ENCODE data around the gene DMXL1.
"Not testable (repeated sequence)": the region's sequence is repeated elsewhere in the genome, so short reads cannot be mapped to it uniquely, and the experiment has no call there.

The DMXL1 gene

DNA sequence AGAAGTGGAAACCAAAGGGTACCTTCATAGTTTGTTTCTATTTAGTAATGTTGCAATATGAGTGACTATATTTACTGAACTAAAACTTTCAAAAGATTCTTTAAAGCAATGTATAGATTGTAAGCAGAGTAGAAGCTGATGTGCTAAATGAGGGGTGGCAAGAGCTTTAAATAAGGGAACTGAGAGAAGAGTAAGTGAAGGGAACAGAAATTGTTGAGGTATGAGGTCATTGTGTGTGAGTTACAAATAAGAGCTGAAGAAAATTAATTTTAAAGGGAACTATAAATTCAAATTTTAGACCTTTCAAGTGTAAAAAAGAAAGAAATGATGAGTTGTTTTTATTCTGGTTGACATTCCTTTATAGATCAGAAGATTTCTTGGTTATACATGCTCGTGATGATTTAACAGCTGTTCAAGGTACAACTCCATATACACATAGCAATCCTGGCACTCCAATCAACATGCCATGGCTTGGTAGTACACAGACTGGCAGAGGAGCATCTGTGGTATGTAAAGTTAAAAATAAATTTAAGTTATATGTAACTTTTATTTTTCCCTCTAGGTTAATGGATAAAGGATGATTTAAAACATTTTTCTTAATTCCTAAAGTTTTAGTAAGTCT, 149.8 kb downstream of the DMXL1 start:
- H3K4me1 ChIP-seq (ENCODE audit: control insufficient read depth in 5 of 5, insufficient read depth in 5 of 5, low read length in 5 of 5): no peaks in the 10 kb centered on the region

DNA sequence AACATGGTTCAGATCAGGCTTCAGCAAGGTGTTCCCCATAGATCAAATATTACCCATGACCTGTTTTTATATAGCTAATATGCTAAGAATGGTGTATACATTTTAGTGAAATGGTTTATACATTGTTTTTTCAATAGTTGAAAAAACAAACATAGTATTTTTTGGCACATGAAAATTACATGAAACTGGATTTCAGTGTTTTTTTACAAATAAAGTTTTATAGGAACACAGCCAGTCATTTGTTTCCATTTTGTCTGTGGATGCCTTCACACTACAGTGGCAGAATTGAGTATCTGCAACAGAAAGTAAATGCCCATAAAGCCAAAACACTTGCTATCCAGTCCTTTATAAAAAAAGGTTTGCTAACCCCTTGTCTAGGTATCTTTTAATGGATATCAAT, 150.4 kb downstream of the DMXL1 start:
- no peak overlapping the region for H3K9ac ChIP-seq (ENCODE audit: low read length in 5 of 5)
- H3K36me3 ChIP-seq (ENCODE audit: control insufficient read depth in 5 of 5, insufficient read depth in 5 of 5, low read length in 5 of 5): peaks cover 2 to 32% (median 20%) of the 10 kb centered on the region in 5 donors
- no peak overlapping the region for H3K27ac ChIP-seq (ENCODE audit: low read depth, low read length)
- no peaks in the 10 kb centered on the region for H3K9me3 ChIP-seq (ENCODE audit: control insufficient read depth in 5 of 5, low read length in 5 of 5)
- H3K27me3 ChIP-seq (ENCODE audit: control insufficient read depth in 5 of 5, insufficient read depth in 4 of 5, low read length in 5 of 5): no peaks in the 10 kb centered on the region
- H3K4me1 ChIP-seq (ENCODE audit: control insufficient read depth in 5 of 5, insufficient read depth in 5 of 5, low read length in 5 of 5): no peaks in the 10 kb centered on the region
- no peak overlapping the region for H3K4me3 ChIP-seq (ENCODE audit: low read depth in 1 of 5, low read length in 5 of 5)

More for the DNA sequence above, 149.8 kb downstream of the DMXL1 start:
- Histone ChIP-seq H3K4me3 (ENCODE audit: low read depth in 1 of 5, low read length in 5 of 5) (no peak overlapping the region), H3K9ac (ENCODE audit: low read length in 5 of 5) (no peak overlapping the region), H3K27ac (ENCODE audit: low read depth, low read length) (no peak overlapping the region), H3K9me3 (ENCODE audit: control insufficient read depth in 5 of 5, low read length in 5 of 5) (no peaks in the 10 kb centered on the region), H3K27me3 (ENCODE audit: control insufficient read depth in 5 of 5, insufficient read depth in 4 of 5, low read length in 5 of 5) (no peaks in the 10 kb centered on the region), H3K36me3 (ENCODE audit: control insufficient read depth in 5 of 5, insufficient read depth in 5 of 5, low read length in 5 of 5) (peaks cover 2 to 32% (median 19%) of the 10 kb centered on the region in 5 donors)

DNA sequence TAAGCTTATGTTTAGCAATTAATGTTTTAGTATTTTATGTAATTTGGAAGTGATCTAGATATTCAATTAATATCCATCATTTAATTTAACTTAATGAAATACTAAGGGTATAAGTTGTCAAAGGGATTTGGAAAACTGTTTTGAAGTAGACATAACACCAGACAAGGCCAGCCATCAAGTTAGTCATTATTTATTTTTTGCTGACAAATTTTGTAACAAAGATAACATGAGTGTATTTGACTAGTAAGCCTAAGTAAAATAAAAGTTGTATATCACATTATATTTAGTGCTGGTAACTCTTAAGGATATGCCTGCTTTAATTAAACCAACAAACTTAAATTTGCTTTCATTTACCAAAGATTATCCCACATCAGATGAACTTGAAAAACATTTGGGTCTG, 159.1 kb downstream of the DMXL1 start:
- no peaks in the 10 kb centered on the region for H3K27me3 ChIP-seq (ENCODE audit: control insufficient read depth in 5 of 5, insufficient read depth in 4 of 5, low read length in 5 of 5)
- H3K9me3 ChIP-seq (ENCODE audit: control insufficient read depth in 5 of 5, low read length in 5 of 5): no peaks in the 10 kb centered on the region
- no peak overlapping the region for H3K4me3 ChIP-seq (ENCODE audit: low read depth in 1 of 5, low read length in 5 of 5)
- no peak overlapping the region for H3K9ac ChIP-seq (ENCODE audit: low read length in 5 of 5)
- no peaks in the 10 kb centered on the region for H3K4me1 ChIP-seq (ENCODE audit: control insufficient read depth in 5 of 5, insufficient read depth in 5 of 5, low read length in 5 of 5)
- peaks cover 11 to 34% (median 24%) of the 10 kb centered on the region in 5 donors for H3K36me3 ChIP-seq (ENCODE audit: control insufficient read depth in 5 of 5, insufficient read depth in 5 of 5, low read length in 5 of 5)
- H3K27ac ChIP-seq (ENCODE audit: low read depth, low read length): no peak overlapping the region

DNA sequence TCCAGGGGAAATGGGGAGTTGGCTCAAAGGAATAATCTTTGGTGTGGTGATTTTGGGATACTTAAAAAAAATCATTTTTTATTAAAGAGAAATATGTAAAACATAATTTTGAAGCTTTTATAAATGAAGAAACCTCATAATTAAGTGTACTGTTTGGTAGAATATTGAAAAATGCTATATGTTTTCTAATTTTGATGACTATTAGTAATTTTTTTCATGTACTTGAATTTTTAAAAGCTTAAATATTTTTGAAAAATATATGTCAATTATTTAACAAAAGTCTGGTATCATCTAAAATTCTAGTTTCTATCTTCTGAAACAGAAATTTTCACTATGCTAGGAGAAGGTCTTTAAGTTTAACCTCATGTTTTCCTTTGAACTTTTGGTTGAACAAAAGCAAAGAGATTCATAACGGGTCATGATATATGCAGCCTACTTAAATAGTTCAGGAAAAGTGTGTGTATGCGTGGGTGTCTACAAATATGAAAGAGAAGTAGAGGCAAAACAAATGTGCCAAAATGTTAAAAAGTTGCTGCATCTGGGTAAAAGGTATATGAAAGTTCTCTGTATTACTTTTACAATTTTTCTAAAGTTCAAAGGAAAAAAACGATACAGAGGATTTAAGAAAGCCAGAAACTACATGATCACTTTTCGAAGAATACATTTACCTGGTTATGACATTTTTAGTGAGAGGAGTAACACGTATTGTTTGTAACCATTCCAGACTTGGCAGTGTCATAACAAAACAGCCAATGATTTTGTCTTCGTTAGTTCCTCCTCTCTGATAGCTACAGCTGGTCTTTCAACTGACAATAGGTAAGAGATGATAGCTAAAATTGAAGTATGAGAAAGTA, 167.6 kb downstream of the DMXL1 start:
- Histone ChIP-seq H3K9ac (ENCODE audit: low read length in 5 of 5) (no peak overlapping the region), H3K27me3 (ENCODE audit: control insufficient read depth in 5 of 5, insufficient read depth in 4 of 5, low read length in 5 of 5) (no peaks in the 10 kb centered on the region), H3K36me3 (ENCODE audit: control insufficient read depth in 5 of 5, insufficient read depth in 5 of 5, low read length in 5 of 5) (peaks cover 17 to 55% (median 33%) of the 10 kb centered on the region in 5 donors), H3K27ac (ENCODE audit: low read depth, low read length) (no peak overlapping the region), H3K9me3 (ENCODE audit: control insufficient read depth in 5 of 5, low read length in 5 of 5) (no peaks in the 10 kb centered on the region), H3K4me1 (ENCODE audit: control insufficient read depth in 5 of 5, insufficient read depth in 5 of 5, low read length in 5 of 5) (no peaks in the 10 kb centered on the region), H3K4me3 (ENCODE audit: low read depth in 1 of 5, low read length in 5 of 5) (no peak overlapping the region)

DNA sequence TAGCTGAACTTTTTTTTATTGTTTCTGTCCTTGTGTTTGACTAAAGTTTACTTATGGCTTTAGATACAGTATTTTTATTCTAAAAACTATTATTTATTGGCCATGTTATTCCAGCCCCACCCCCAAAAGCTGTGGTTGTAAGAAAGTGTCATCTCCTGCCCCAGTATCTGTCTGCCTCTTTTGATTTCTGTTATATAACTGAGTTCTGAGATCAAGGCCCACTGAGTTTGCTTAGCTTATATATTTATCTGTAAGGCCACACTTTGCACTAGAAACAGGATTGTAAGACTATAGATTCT, 168.2 kb downstream of the DMXL1 start:
- H3K27ac ChIP-seq (ENCODE audit: low read depth, low read length): no peak overlapping the region
- no peak overlapping the region for H3K4me3 ChIP-seq (ENCODE audit: low read depth in 1 of 5, low read length in 5 of 5)
- no peaks in the 10 kb centered on the region for H3K27me3 ChIP-seq (ENCODE audit: control insufficient read depth in 5 of 5, insufficient read depth in 4 of 5, low read length in 5 of 5)
- no peaks in the 10 kb centered on the region for H3K4me1 ChIP-seq (ENCODE audit: control insufficient read depth in 5 of 5, insufficient read depth in 5 of 5, low read length in 5 of 5)
- peak overlapping the region in 1 of 5 donors; percentile 1 for H3K9ac ChIP-seq (ENCODE audit: low read length in 5 of 5)
- no peaks in the 10 kb centered on the region for H3K9me3 ChIP-seq (ENCODE audit: control insufficient read depth in 5 of 5, low read length in 5 of 5)
- peaks cover 12 to 51% (median 27%) of the 10 kb centered on the region in 5 donors for H3K36me3 ChIP-seq (ENCODE audit: control insufficient read depth in 5 of 5, insufficient read depth in 5 of 5, low read length in 5 of 5)

DNA sequence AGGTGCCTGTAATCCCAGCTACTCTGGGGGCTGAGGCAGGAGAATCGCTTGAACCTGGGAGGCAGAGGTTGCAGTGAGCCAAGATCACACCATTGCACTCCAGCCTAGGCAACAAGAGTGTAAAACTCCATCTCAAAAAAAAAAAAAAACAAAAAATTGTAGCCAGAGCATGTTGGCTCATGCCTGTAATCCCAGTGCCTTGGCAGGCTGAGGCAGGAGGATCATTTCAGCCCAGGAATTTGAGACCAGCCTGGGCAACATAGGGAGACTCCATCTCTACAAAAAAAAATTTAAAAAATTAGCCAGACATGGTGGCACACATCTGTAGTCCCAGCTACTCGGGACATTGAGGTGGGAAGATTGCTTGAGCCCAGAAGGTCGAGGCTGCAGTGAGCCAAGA, 168.9 kb downstream of the DMXL1 start:
- H3K9ac ChIP-seq (ENCODE audit: low read length in 5 of 5); H3K27ac ChIP-seq (ENCODE audit: low read depth, low read length); H3K9me3 ChIP-seq (ENCODE audit: control insufficient read depth in 5 of 5, low read length in 5 of 5); H3K4me1 ChIP-seq (ENCODE audit: control insufficient read depth in 5 of 5, insufficient read depth in 5 of 5, low read length in 5 of 5); H3K4me3 ChIP-seq (ENCODE audit: low read depth in 1 of 5, low read length in 5 of 5); H3K27me3 ChIP-seq (ENCODE audit: control insufficient read depth in 5 of 5, insufficient read depth in 4 of 5, low read length in 5 of 5): not testable (repeated sequence)
- H3K36me3 ChIP-seq (ENCODE audit: control insufficient read depth in 5 of 5, insufficient read depth in 5 of 5, low read length in 5 of 5): peaks cover 7 to 49% (median 22%) of the 10 kb centered on the region in 5 donors

DNA sequence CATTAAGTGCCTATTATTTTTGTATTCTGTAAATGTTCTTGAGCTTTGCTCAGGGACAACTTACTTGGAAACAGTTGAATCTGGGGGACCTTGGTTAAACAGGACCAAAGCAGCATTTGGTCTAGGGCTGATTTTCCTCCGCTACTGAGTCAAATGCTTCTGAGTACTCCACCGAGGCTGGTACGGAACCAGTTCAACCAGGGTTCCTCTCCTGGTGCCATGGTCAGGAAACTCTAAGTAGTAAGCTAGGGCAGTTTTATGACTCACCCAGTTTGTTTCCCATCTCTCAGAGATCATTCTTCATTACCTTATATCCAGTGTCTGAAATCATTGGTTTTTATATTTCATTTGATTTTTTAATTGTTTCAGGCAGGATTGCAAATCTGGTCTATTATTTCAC, 173.0 kb downstream of the DMXL1 start:
- H3K4me1 ChIP-seq (ENCODE audit: control insufficient read depth in 5 of 5, insufficient read depth in 5 of 5, low read length in 5 of 5): no peaks in the 10 kb centered on the region
- peaks cover 5 to 36% (median 23%) of the 10 kb centered on the region in 5 donors for H3K36me3 ChIP-seq (ENCODE audit: control insufficient read depth in 5 of 5, insufficient read depth in 5 of 5, low read length in 5 of 5)

DNA sequence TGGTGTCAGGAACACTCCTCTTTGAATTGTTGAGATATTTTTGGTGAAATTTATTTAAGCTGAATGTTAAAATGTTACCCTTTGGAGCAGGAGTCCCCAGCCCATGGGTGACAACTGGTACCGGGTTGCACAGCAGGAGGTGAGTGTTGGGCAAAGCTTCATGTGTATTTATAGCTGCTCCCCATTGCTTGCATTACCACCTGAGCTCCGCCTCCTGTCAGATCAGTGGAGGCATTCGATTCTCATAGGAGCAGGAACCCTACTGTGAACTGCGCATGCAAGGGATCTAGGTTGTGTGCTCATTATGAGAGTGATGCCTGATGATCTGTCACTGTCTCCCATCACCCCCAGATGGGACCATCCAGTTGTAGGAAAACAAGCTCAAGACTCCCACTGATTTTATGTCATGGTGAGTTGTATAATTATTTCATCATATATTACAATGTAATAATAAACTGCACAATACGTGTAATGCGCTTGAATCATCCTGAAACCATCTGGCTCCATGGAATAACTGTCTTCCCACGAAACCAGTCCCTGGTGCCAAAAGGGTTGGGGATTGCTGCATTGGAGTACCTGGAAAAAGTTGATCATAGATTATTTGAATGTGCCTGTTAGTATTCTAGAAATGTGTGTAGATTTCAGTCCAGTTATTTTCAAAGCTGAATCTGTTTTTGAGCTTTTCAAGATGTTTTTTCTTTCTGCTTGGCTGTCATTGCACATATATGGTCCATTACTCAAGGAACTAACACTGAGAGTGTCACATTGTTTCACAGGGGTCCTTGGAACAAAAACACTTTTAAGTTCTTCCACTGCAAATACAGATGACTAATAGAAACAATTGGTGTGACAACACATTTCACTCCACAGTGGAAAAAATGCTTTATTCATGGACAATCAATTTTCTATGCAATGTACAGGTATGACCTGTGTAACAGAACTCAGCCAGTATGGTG, 180.3 kb downstream of the DMXL1 start:
- peaks cover under 1 to 14% (median 14%) of the 10 kb centered on the region in 5 donors for H3K36me3 ChIP-seq (ENCODE audit: control insufficient read depth in 5 of 5, insufficient read depth in 5 of 5, low read length in 5 of 5)

More for the DNA sequence above, 173.0 kb downstream of the DMXL1 start:
- no peak overlapping the region for H3K9ac ChIP-seq (ENCODE audit: low read length in 5 of 5)
- H3K9me3 ChIP-seq (ENCODE audit: control insufficient read depth in 5 of 5, low read length in 5 of 5): no peaks in the 10 kb centered on the region
- H3K27me3 ChIP-seq (ENCODE audit: control insufficient read depth in 5 of 5, insufficient read depth in 4 of 5, low read length in 5 of 5): no peaks in the 10 kb centered on the region
- H3K4me3 ChIP-seq (ENCODE audit: low read depth in 1 of 5, low read length in 5 of 5): no peak overlapping the region
- no peak overlapping the region for H3K27ac ChIP-seq (ENCODE audit: low read depth, low read length)

DNA sequence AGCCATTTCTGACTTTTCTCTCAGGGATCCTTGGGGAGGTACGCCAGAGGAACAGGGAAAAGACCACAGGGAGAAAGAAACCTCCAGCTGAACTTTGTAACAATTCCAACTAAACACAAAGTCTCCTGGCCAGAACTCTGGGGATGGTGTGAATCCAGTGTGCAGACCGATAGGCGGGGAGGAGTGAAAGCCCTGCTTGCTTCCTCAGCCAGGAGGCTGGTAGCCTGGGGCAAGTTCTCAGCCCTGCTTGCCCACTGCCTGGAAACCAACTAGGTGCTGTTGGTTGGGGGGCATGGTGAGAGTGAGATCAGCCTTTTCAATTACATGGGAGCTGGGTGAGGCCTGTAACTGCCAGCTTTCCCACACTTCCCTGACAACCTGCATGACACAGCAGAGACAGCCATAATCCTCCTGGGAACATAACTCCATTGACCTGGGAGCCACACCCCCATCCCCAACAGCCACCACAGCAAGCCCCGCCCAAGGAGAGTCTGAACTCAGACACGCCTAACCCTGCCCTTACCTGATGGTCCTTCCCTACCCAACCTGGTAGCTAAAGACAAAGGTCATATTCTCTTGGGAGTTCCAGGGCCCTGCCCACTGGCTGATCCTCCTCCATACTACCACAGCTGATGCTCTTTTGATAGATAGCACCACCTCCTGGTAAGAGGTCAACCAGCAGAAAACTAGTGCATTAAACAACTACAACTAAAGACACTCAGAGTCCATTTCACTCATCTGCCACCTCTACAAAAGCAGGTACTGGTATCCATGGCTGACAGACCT, 184.9 kb downstream of the DMXL1 start:
- H3K9ac ChIP-seq (ENCODE audit: low read length in 5 of 5): no peak overlapping the region
- H3K36me3 ChIP-seq (ENCODE audit: control insufficient read depth in 5 of 5, insufficient read depth in 5 of 5, low read length in 5 of 5): peaks cover 0 to 5% (median 3%) of the 10 kb centered on the region in 5 donors
- H3K9me3 ChIP-seq (ENCODE audit: control insufficient read depth in 5 of 5, low read length in 5 of 5): peaks cover 0 to 9% (median 0%) of the 10 kb centered on the region in 5 donors
- no peak overlapping the region for H3K4me3 ChIP-seq (ENCODE audit: low read depth in 1 of 5, low read length in 5 of 5)
- H3K27ac ChIP-seq (ENCODE audit: low read depth, low read length): no peak overlapping the region
- H3K27me3 ChIP-seq (ENCODE audit: control insufficient read depth in 5 of 5, insufficient read depth in 4 of 5, low read length in 5 of 5): no peaks in the 10 kb centered on the region
- peaks cover 0 to 6% (median 0%) of the 10 kb centered on the region in 5 donors for H3K4me1 ChIP-seq (ENCODE audit: control insufficient read depth in 5 of 5, insufficient read depth in 5 of 5, low read length in 5 of 5)

More for the DNA sequence above, 180.3 kb downstream of the DMXL1 start:
- peaks cover 0 to 6% (median 0%) of the 10 kb centered on the region in 5 donors for H3K4me1 ChIP-seq (ENCODE audit: control insufficient read depth in 5 of 5, insufficient read depth in 5 of 5, low read length in 5 of 5)
- peaks cover 0 to 9% (median 0%) of the 10 kb centered on the region in 5 donors for H3K9me3 ChIP-seq (ENCODE audit: control insufficient read depth in 5 of 5, low read length in 5 of 5)
- H3K27me3 ChIP-seq (ENCODE audit: control insufficient read depth in 5 of 5, insufficient read depth in 4 of 5, low read length in 5 of 5): no peaks in the 10 kb centered on the region
- no peak overlapping the region for H3K27ac ChIP-seq (ENCODE audit: low read depth, low read length)
- no peak overlapping the region for H3K9ac ChIP-seq (ENCODE audit: low read length in 5 of 5)
- no peak overlapping the region for H3K4me3 ChIP-seq (ENCODE audit: low read depth in 1 of 5, low read length in 5 of 5)
